T-helper 2 cell treated with Interferon-gamma antibody and Interleukin-4, amounts not matched to agents 5 μg/mL and 100 μg/mL, for 36 hours (primary cell): ENCODE data around the gene CNGA1.

Source experiments
- DNase-seq: peaks from one replicate; pipeline ENCODE4 v3.0.0; 2021; ENCODE audit warnings: low spot score
- H3K27ac Mint-ChIP-seq: one replicate; pipeline ENCODE4 v1.8.0; 2021; ENCODE audit warnings: mild to moderate bottlenecking, mixed read lengths
- H3K27me3 Mint-ChIP-seq: one replicate; pipeline ENCODE4 v1.8.0; 2021; ENCODE audit warnings: low read depth, mixed read lengths
- H3K36me3 Mint-ChIP-seq: one replicate; pipeline ENCODE4 v1.8.0; 2021; ENCODE audit warnings: low read depth, mixed read lengths
- H3K4me1 Mint-ChIP-seq: one replicate; pipeline ENCODE4 v1.8.0; 2021; ENCODE audit warnings: low read depth, mixed read lengths
- H3K4me3 Mint-ChIP-seq: one replicate; pipeline ENCODE4 v1.8.0; 2022; ENCODE audit warnings: mild to moderate bottlenecking, moderate library complexity, mixed read lengths
- H3K9me3 Mint-ChIP-seq: one replicate; pipeline ENCODE4 v1.8.0; 2021; ENCODE audit warnings: mixed read lengths

The CNGA1 gene

DNA sequence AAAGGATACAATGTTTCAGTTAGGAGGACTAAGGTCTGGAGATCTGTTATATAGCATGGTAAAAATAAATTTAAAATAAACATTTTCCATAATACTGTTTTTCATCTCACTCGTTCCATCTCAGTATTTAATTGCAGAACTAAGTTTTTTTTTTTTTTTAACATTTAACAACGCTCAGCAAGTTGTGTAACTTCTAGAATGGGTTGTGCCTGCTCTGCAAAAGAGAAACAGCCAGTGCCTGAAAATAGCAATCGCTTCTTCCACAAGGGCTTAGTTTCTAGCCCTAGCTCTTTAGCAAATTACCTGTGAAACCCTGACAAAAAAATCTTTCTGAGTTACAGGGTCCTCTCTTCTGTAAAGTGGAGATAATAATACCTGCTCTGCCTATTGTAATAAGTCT is 41.9 kb downstream of the CNGA1 start:
- Mint-ChIP-seq H3K9me3 (no peaks in the 10 kb centered on the region), H3K4me1 (no peaks in the 10 kb centered on the region), H3K4me3 (no peak overlapping the region), H3K27me3 (no peaks in the 10 kb centered on the region), H3K36me3 (no peaks in the 10 kb centered on the region), H3K27ac (no peak overlapping the region)
- no peak for DNase-seq

GRCh38 chr4:47972721-47973120 is 43.8 kb downstream of the CNGA1 start:
- Mint-ChIP-seq H3K27ac (no peak overlapping the region), H3K36me3 (no peaks in the 10 kb centered on the region), H3K9me3 (no peaks in the 10 kb centered on the region), H3K4me1 (no peaks in the 10 kb centered on the region), H3K4me3 (no peak overlapping the region), H3K27me3 (peaks cover 2% of the 10 kb centered on the region)
- no peak for DNase-seq

DNA sequence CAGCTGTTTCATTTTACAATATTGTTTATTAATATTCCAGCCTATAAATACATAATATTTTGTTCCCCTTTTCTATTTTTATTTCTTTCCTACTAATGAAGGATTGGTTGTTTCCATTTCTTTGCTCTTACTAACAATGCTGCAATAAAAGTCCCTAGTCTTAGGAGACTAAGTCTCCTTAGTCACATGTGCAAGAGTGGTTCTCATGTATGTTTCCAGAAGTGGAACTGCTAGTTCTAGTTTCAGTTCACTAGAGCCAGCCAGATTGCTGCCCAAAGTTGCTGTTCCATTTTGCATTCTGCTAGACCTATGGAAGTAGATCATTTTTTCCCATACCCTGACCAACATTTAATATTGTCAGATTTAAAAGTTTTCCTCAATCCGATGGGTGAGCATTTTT is 44.3 kb downstream of the CNGA1 start:
- no peaks in the 10 kb centered on the region for H3K4me1 Mint-ChIP-seq
- no peaks in the 10 kb centered on the region for H3K9me3 Mint-ChIP-seq
- no peak overlapping the region for H3K4me3 Mint-ChIP-seq
- H3K27ac Mint-ChIP-seq: no peak overlapping the region
- H3K36me3 Mint-ChIP-seq: no peaks in the 10 kb centered on the region
- DNase-seq: no peak
- H3K27me3 Mint-ChIP-seq: peaks cover 2% of the 10 kb centered on the region

DNA sequence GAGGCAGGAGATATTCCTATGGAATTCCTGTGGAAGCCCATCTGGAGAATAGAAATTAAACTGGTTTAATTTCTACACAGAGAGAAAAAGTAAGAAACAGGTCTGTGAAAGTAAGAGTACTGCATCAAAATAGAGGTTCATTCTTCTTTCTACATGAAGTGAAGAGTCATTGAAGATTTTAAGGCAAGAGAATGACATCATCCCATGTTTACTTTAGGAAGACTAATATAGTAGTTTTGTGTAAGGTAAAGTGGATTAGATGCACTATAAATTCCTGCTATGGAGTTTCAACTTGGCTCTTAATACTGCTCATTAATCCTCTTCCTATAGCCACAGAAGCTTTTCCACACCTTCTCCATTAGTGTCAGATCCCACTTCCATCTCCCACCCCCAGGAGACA is 47.6 kb downstream of the CNGA1 start:
- no peak for DNase-seq
- no peak overlapping the region for H3K4me3 Mint-ChIP-seq
- peaks cover 2% of the 10 kb centered on the region for H3K27me3 Mint-ChIP-seq
- H3K27ac Mint-ChIP-seq: no peak overlapping the region
- H3K36me3 Mint-ChIP-seq: no peaks in the 10 kb centered on the region
- H3K9me3 Mint-ChIP-seq: no peaks in the 10 kb centered on the region
- H3K4me1 Mint-ChIP-seq: no peaks in the 10 kb centered on the region

DNA sequence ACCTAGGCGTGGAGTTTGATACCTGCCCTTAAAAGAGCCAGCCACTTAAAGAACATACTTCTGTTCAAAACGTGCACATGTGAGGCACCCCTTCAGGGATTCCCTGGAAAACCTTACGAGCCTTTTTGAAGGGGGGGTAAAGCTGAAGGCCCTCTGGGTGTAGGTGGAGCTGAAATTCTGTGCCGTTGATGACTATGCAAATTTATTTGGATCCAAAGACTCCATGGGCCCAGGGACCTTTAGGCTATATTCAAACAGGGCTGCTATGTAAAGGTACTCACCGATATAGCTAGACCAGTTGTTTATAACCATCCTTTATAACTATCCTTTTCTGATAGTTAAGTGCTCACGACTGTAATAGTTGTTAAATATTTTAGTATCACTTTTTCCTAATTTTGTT is 61.8 kb downstream of the CNGA1 start:
- Mint-ChIP-seq H3K36me3 (no peaks in the 10 kb centered on the region), H3K27me3 (no peaks in the 10 kb centered on the region), H3K27ac (no peak overlapping the region), H3K4me3 (no peak overlapping the region), H3K4me1 (no peaks in the 10 kb centered on the region), H3K9me3 (no peaks in the 10 kb centered on the region)
- no peak for DNase-seq

GRCh38 chr4:47954245-47954644 is 62.2 kb downstream of the CNGA1 start:
- Mint-ChIP-seq H3K27ac (no peak overlapping the region), H3K36me3 (no peaks in the 10 kb centered on the region), H3K9me3 (no peaks in the 10 kb centered on the region), H3K4me3 (no peak overlapping the region), H3K4me1 (no peaks in the 10 kb centered on the region), H3K27me3 (no peaks in the 10 kb centered on the region)
- DNase-seq: no peak

- Mint-ChIP-seq H3K9me3 (no peaks in the 10 kb centered on the region), H3K27ac (no peak overlapping the region), H3K36me3 (no peaks in the 10 kb centered on the region), H3K4me1 (no peaks in the 10 kb centered on the region), H3K27me3 (no peaks in the 10 kb centered on the region), H3K4me3 (no peak overlapping the region)
- no peak for DNase-seq
These were observed 70.4 kb downstream of the CNGA1 start for GRCh38 chr4:47945930-47946726.

DNA sequence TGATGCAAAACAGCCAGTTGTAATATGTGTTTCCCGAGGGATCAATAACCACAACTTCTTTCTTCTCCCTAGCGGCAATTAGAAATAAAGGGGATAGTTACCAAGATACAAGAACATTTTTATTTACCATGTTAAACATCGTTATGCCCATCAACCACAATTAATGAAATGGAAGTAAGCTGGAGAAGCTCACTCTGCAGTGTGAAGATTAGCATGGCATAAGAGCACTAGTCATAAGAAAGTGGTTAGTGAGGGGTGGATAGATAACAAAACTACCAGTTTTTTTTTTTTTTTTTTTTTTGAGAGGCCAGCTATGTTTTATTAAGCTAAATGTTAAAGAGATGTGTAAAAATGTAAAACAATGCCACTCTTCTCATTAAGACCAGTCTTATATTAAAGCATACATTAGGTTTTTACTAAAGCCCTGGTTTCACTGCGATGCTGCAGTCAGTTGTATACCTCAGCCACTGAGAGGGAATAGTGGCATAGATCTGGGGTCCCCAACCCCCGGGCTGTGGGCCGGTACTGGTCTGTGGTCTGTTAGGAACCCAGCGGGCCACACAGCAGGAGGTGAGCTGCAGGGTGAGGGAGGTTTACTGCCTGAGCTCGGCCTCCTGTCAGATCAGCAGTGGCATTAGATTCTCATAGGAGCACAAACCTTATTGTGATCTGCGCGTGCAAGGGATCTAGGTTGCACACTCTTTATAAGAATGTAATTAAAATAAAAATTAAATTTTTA is 74.2 kb downstream of the CNGA1 start:
- Mint-ChIP-seq H3K36me3 (no peaks in the 10 kb centered on the region), H3K27me3 (peaks cover 3% of the 10 kb centered on the region), H3K4me1 (no peaks in the 10 kb centered on the region), H3K27ac (no peak overlapping the region), H3K9me3 (no peaks in the 10 kb centered on the region), H3K4me3 (no peak overlapping the region)
- DNase-seq: no peak

- no peak for DNase-seq
- H3K4me1 Mint-ChIP-seq: no peaks in the 10 kb centered on the region
- no peaks in the 10 kb centered on the region for H3K9me3 Mint-ChIP-seq
- H3K27me3 Mint-ChIP-seq: peaks cover 16% of the 10 kb centered on the region
- H3K27ac Mint-ChIP-seq: no peak overlapping the region
- H3K4me3 Mint-ChIP-seq: no peak overlapping the region
- no peaks in the 10 kb centered on the region for H3K36me3 Mint-ChIP-seq
These were observed 77.0 kb downstream of the CNGA1 start for GRCh38 chr4:47939456-47939855.

DNA sequence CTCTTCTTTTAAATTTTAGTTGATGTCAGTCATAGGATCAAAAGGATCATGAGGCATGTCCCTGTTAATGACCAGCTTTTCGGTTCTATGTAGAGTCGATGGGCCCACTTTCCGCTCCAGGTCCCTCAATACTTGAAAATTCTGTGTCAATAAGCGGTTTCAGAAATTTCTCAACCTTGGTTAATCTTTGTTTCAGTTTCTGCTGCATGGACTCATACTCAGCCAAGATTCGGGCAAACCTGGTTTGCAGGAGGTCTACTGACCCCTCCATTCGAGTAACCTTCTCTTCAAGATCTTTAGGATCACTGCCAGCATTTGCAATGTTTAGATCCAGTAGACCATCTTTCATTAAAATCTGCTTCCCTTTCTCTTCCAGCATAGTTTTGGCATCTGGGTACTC is 80.1 kb downstream of the CNGA1 start:
- Mint-ChIP-seq H3K27ac (no peak overlapping the region), H3K9me3 (no peaks in the 10 kb centered on the region), H3K4me1 (no peaks in the 10 kb centered on the region), H3K36me3 (no peaks in the 10 kb centered on the region), H3K27me3 (peaks cover 16% of the 10 kb centered on the region), H3K4me3 (no peak overlapping the region)
- no peak for DNase-seq

DNA sequence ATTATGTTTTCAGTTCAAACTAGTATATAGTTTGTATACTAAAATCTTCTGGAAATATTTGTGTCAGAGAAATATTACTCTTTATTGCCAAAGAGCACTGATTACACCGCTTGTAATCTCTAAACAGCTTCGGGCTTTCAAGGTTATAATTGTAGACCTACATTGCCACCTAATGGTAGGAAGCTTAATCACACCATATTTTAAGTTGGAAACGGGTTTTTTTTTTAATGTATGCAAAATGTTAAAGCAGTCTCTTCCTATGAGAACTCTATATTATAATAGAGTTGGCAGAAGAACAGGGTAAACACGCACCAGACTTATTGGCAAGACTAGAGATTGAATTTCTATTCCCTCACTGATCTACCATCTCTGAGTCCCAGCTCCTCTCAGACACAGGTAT is 82.6 kb downstream of the CNGA1 start:
- DNase-seq: no peak

GRCh38 chr4:47930971-47931804 is 85.3 kb downstream of the CNGA1 start:
- peaks cover 5% of the 10 kb centered on the region for H3K4me1 Mint-ChIP-seq
- no peak for DNase-seq
- no peak overlapping the region for H3K27ac Mint-ChIP-seq
- H3K27me3 Mint-ChIP-seq: peaks cover 21% of the 10 kb centered on the region
- H3K9me3 Mint-ChIP-seq: no peaks in the 10 kb centered on the region
- H3K36me3 Mint-ChIP-seq: no peaks in the 10 kb centered on the region
- H3K4me3 Mint-ChIP-seq: no peak overlapping the region

More for the DNA sequence above, 82.6 kb downstream of the CNGA1 start:
- H3K9me3 Mint-ChIP-seq: no peaks in the 10 kb centered on the region
- H3K4me3 Mint-ChIP-seq: no peak overlapping the region
- no peaks in the 10 kb centered on the region for H3K4me1 Mint-ChIP-seq
- H3K27me3 Mint-ChIP-seq: peaks cover 17% of the 10 kb centered on the region
- H3K36me3 Mint-ChIP-seq: no peaks in the 10 kb centered on the region
- no peak overlapping the region for H3K27ac Mint-ChIP-seq

GRCh38 chr4:47929682-47930201 is 86.7 kb downstream of the CNGA1 start:
- DNase-seq: no peak
- peaks cover 5% of the 10 kb centered on the region for H3K4me1 Mint-ChIP-seq
- no peaks in the 10 kb centered on the region for H3K36me3 Mint-ChIP-seq
- H3K27ac Mint-ChIP-seq: no peak overlapping the region
- H3K4me3 Mint-ChIP-seq: no peak overlapping the region
- no peaks in the 10 kb centered on the region for H3K9me3 Mint-ChIP-seq
- peaks cover 21% of the 10 kb centered on the region for H3K27me3 Mint-ChIP-seq
